H1 (cell line): Measurements from ENCODE around the gene SLC38A1. TPM values are rescaled to one million over a fixed set of nuclear protein-coding genes. Genes with fewer than 3 reads are reported as not detected.

Experiments
- CTCF ChIA-PET: fragments of 300-600 bp; sonication (Branson Sonifier 250); formaldehyde crosslinking; loops from one replicate; lab custom pipeline; 2021; ENCODE audit not compliant: partially characterized antibody; lab: Charles Lee
- POLR2A ChIA-PET: fragments of 300-600 bp; sonication (Branson Sonifier 250); formaldehyde crosslinking; loops from one replicate; lab custom pipeline; 2021; ENCODE audit warnings: inconsistent platforms; ENCODE audit not compliant: partially characterized antibody; lab: Charles Lee
- DNase-seq, 2 experiments: peaks; one replicate each; pipeline versions ENCODE4 v3.0.0 to v3.0.0-alpha.2; 2010 to 2022; ENCODE audit warnings: low spot score in 2 of 2, low read depth in 1 of 2, mixed read lengths in 1 of 2
- FAIRE-seq: peaks from 2 replicates; lab custom pipeline; 2011; peaks lifted over from hg19 to GRCh38; lab: Jason Lieb, UNC
- H2AFZ ChIP-seq: 2 replicates; pipeline ENCODE4 v1.8.1; 2012; ENCODE audit warnings: low read length, inconsistent platforms
- H2AK5ac ChIP-seq: 2 replicates; pipeline ENCODE4 v1.6.1; 2013; ENCODE audit warnings: low read depth, low read length
- H2BK120ac ChIP-seq: replicated peaks from 2 replicates; pipeline ENCODE3; 2013; ENCODE audit warnings: low read depth, low read length, inconsistent platforms
- H2BK12ac ChIP-seq: 2 replicates; pipeline ENCODE4 v1.6.1; 2013; ENCODE audit warnings: low read depth, low read length
- H2BK15ac ChIP-seq: 2 replicates; pipeline ENCODE4 v1.6.1; 2013; ENCODE audit warnings: low read length
- H2BK20ac ChIP-seq: 2 replicates; pipeline ENCODE4 v1.6.1; 2013; ENCODE audit warnings: low read length
- H2BK5ac ChIP-seq: 2 replicates; pipeline ENCODE4 v1.6.1; 2013; ENCODE audit warnings: low read depth, low read length
- H3K14ac ChIP-seq: 2 replicates; pipeline ENCODE4 v1.6.1; 2013; ENCODE audit warnings: inconsistent platforms; ENCODE audit not compliant: insufficient read length
- H3K18ac ChIP-seq: 2 replicates; pipeline ENCODE4 v1.6.1; 2013; ENCODE audit warnings: low read length; ENCODE audit errors: extremely low read depth
- H3K23ac ChIP-seq: 2 replicates; pipeline ENCODE4 v1.6.1; 2013; ENCODE audit warnings: inconsistent platforms; ENCODE audit not compliant: insufficient read length
- H3K23me2 ChIP-seq: 2 replicates; pipeline ENCODE4 v1.6.1; 2013; ENCODE audit warnings: low read depth, low read length
- H3K27ac ChIP-seq: 2 replicates; pipeline ENCODE4 v1.6.1; 2011; ENCODE audit warnings: low read depth, low read length, inconsistent platforms
- H3K27me3 ChIP-seq, 4 experiments: replicated peaks in 1 of 4; 1 replicate in 1 of 4; 2 replicates in 3 of 4; pipeline versions ENCODE4 v1.6.1 to v1.8.1; 2011 to 2013; ENCODE audit warnings: low read length in 3 of 4, mild to moderate bottlenecking in 3 of 4, inconsistent platforms in 2 of 4, mixed read lengths in 2 of 4, moderate library complexity in 1 of 4; ENCODE audit not compliant: control insufficient read depth in 3 of 4, insufficient read depth in 3 of 4; ENCODE audit errors: extremely low read depth in 1 of 4
- H3K36me3 ChIP-seq, 4 experiments: 2 replicates each; pipeline versions ENCODE4 v1.6.1 to v1.8.1; 2011 to 2013; ENCODE audit warnings: mild to moderate bottlenecking in 4 of 4, low read length in 3 of 4, moderate library complexity in 2 of 4, control low read depth in 1 of 4, inconsistent platforms in 1 of 4; ENCODE audit not compliant: insufficient read depth in 4 of 4, control insufficient read depth in 2 of 4
- H3K4ac ChIP-seq: replicated peaks from 2 replicates; pipeline ENCODE3; 2013; ENCODE audit warnings: low read length, low read depth, mixed read lengths, inconsistent platforms; ENCODE audit not compliant: insufficient read length
- H3K4me1 ChIP-seq, 4 experiments: replicated peaks in 1 of 4; 1 replicate in 1 of 4; 2 replicates in 3 of 4; pipeline versions ENCODE4 v1.6.1 to v1.8.1; 2011 to 2013; ENCODE audit warnings: low read length in 3 of 4, inconsistent platforms in 2 of 4, mixed read lengths in 1 of 4; ENCODE audit not compliant: insufficient read depth in 4 of 4, control insufficient read depth in 3 of 4
- H3K4me2 ChIP-seq, 2 experiments: 2 replicates each; pipeline versions ENCODE4 v1.6.1 to v1.8.1; 2011 to 2013; ENCODE audit warnings: low read depth in 2 of 2, low read length in 2 of 2, control low read depth in 1 of 2, inconsistent platforms in 1 of 2, mild to moderate bottlenecking in 1 of 2; ENCODE audit not compliant: insufficient read depth in 1 of 2
- H3K4me3 ChIP-seq, 4 experiments: fragments of 200-600, 300-600 bp in 1 of 4; sonication (generic), shearing (Covaris generic), sonication (Bioruptor Twin) in 1 of 4; 2 replicates each; pipeline versions ENCODE4 v1.5.1 to v1.8.1; 2011 to 2016; ENCODE audit warnings: low read length in 4 of 4, low read depth in 3 of 4, control low read depth in 2 of 4, inconsistent platforms in 2 of 4, mild to moderate bottlenecking in 2 of 4, mixed read lengths in 1 of 4, moderate library complexity in 1 of 4; ENCODE audit not compliant: insufficient read depth in 2 of 4; ENCODE audit errors: extremely low read depth in 1 of 4
- H3K56ac ChIP-seq: replicated peaks from 2 replicates; pipeline ENCODE3; 2013; ENCODE audit warnings: low read depth, mild to moderate bottlenecking, mixed read lengths, low read length, inconsistent platforms; ENCODE audit not compliant: insufficient read length
- H3K79me1 ChIP-seq: 2 replicates; pipeline ENCODE4 v1.6.1; 2013; ENCODE audit warnings: low read depth, low read length, control low read depth
- H3K79me2 ChIP-seq, 2 experiments: 2 replicates each; pipeline versions ENCODE4 v1.6.1 to v1.8.1; 2012 to 2013; ENCODE audit warnings: low read length in 2 of 2, mild to moderate bottlenecking in 2 of 2, inconsistent platforms in 1 of 2; ENCODE audit not compliant: insufficient read depth in 2 of 2, control insufficient read depth in 1 of 2
- H3K9ac ChIP-seq, 4 experiments: replicated peaks in 1 of 4; 1 replicate in 1 of 4; 2 replicates in 3 of 4; pipeline versions ENCODE4 v1.6.1 to v1.8.1; 2011 to 2013; ENCODE audit warnings: low read depth in 3 of 4, low read length in 3 of 4, control low read depth in 2 of 4, mild to moderate bottlenecking in 2 of 4, moderate library complexity in 2 of 4, inconsistent platforms in 1 of 4; ENCODE audit errors: extremely low read depth in 1 of 4
- H3K9me3 ChIP-seq, 2 experiments: 2 replicates each; pipeline versions ENCODE4 v1.6.1 to v1.8.1; 2012 to 2013; ENCODE audit warnings: mild to moderate bottlenecking in 2 of 2, moderate library complexity in 2 of 2, control low read depth in 1 of 2, inconsistent platforms in 1 of 2, low read depth in 1 of 2, low read length in 1 of 2, mixed read lengths in 1 of 2; ENCODE audit not compliant: insufficient read depth in 2 of 2
- H4K20me1 ChIP-seq, 2 experiments: replicated peaks in 1 of 2; 2 replicates each; pipeline versions ENCODE3 to v1.8.1; 2011 to 2013; ENCODE audit warnings: inconsistent platforms in 2 of 2, low read length in 2 of 2, mild to moderate bottlenecking in 1 of 2; ENCODE audit not compliant: insufficient read depth in 2 of 2, control insufficient read depth in 1 of 2
- H4K5ac ChIP-seq: 2 replicates; pipeline ENCODE4 v1.6.1; 2013; ENCODE audit warnings: low read length, low read depth, mixed read lengths, inconsistent platforms; ENCODE audit not compliant: insufficient read length
- H4K8ac ChIP-seq: 2 replicates; pipeline ENCODE4 v1.8.0; 2013; ENCODE audit warnings: mild to moderate bottlenecking, moderate library complexity, low read length, inconsistent platforms; ENCODE audit not compliant: insufficient read depth; ENCODE audit errors: extremely low read depth
- H4K91ac ChIP-seq: replicated peaks from 2 replicates; pipeline ENCODE3; 2013; ENCODE audit warnings: low read length, mixed read lengths, inconsistent platforms; ENCODE audit not compliant: insufficient read length
- BCL11A ChIP-seq, 2 experiments: IDR thresholded peaks; one replicate each; pipeline ENCODE4 v1.6.1; 2011; ENCODE audit warnings: low read depth in 2 of 2, low read length in 2 of 2, mild to moderate bottlenecking in 2 of 2
- BRCA1 ChIP-seq: IDR thresholded peaks from 2 replicates; pipeline ENCODE4 v1.6.1; 2012; ENCODE audit warnings: low read depth, low read length, improper control_type of control experiment
- CBX8 ChIP-seq: fragments of 300-800, 300-1000 bp; sonication (generic); IDR thresholded peaks from 2 replicates; pipeline ENCODE4 v1.7.1; 2016; ENCODE audit warnings: low read depth, low read length, borderline replicate concordance
- KDM4A ChIP-seq: IDR thresholded peaks from one replicate; pipeline ENCODE4 v1.7.1; 2012; ENCODE audit warnings: low read depth, mild to moderate bottlenecking, moderate library complexity, low read length, inconsistent platforms; ENCODE audit not compliant: severe bottlenecking
- PHF8 ChIP-seq: fragments of 200-600 bp; sonication (generic); conservative IDR thresholded peaks from 2 replicates; pipeline ENCODE4 v1.7.1; 2012; ENCODE audit warnings: low read depth, mild to moderate bottlenecking, inconsistent platforms, low read length, moderate library complexity
- RFX5 ChIP-seq: IDR thresholded peaks from 2 replicates; pipeline ENCODE4 v1.6.1; 2011; ENCODE audit warnings: low read depth, low read length, improper control_type of control experiment, borderline replicate concordance
- RNF2 ChIP-seq: fragments of 200-900, 300-1000 bp; sonication (generic); IDR thresholded peaks from 2 replicates; pipeline ENCODE4 v1.7.1; 2016; ENCODE audit warnings: borderline replicate concordance, low read depth, mild to moderate bottlenecking, antibody characterized with exemption, low read length; ENCODE audit not compliant: poor library complexity, severe bottlenecking; ENCODE audit errors: missing control alignments
- SAP30 ChIP-seq: fragments of 300-600 bp; sonication (generic); IDR thresholded peaks from 2 replicates; pipeline ENCODE4 v1.7.1; 2012; ENCODE audit warnings: low read length, moderate library complexity, mild to moderate bottlenecking, inconsistent platforms; ENCODE audit not compliant: insufficient read depth, insufficient replicate concordance
- SIX5 ChIP-seq: IDR thresholded peaks from 2 replicates; pipeline ENCODE4 v1.6.1; 2011; ENCODE audit warnings: mild to moderate bottlenecking, low read depth, low read length
- ZNF274 ChIP-seq: IDR thresholded peaks from 2 replicates; pipeline ENCODE4 v1.7.0; 2012; ENCODE audit warnings: low read length, borderline replicate concordance; ENCODE audit errors: extremely low read depth
- WGBS, 2 experiments: shearing (Covaris generic) in 1 of 2; methylation state at CpG; one replicate each; pipeline versions ENCODE4 v1.1.6 to v1.1.7; 2013 to 2015; ENCODE audit warnings: low lambda C conversion rate in 2 of 2, mixed read lengths in 2 of 2, inconsistent platforms in 1 of 2, low coverage in 1 of 2, missing lambda C conversion rate in 1 of 2; ENCODE audit not compliant: insufficient replicate concordance in 2 of 2, insufficient coverage in 1 of 2, insufficient read length in 1 of 2; ENCODE audit errors: extremely low coverage in 1 of 2, missing lambda C conversion rate in 1 of 2; 5-methylcytosine and 5-hydroxymethylcytosine counted together
- polyA plus RNA-seq, 7 experiments: library from polyadenylated mRNA; depleted of rRNA in 3 of 7; stranded (reverse) in 5 of 7; unstranded in 2 of 7; fragments of >200 nt in 5 of 7; fragments of 200-250 nt in 2 of 7; gene quantifications; 1 replicate in 5 of 7; 2 replicates in 1 of 7; 4 replicates in 1 of 7; pipeline versions ENCODE4 v1.2.1 to v1.2.3, GENCODE V29; 2011 to 2013; ENCODE audit warnings: missing spikeins in 2 of 7, mixed read lengths in 2 of 7
- total RNA-seq: library from RNA; stranded (reverse); fragmentation: NEBNext Ultra II Directional; extraction: Animal tissue kit (Norgen Biotek cat#: 25700); gene quantifications from 2 replicates; pipeline ENCODE4 v1.2.1, GENCODE V29; 2021

Gene SLC38A1
- total and polyA plus RNA-seq, 2 of the 8 experiments (the other 6 are each of a cell fraction or from before 2014, with no cell fraction given) = 83.4 to 242 TPM

DNA sequence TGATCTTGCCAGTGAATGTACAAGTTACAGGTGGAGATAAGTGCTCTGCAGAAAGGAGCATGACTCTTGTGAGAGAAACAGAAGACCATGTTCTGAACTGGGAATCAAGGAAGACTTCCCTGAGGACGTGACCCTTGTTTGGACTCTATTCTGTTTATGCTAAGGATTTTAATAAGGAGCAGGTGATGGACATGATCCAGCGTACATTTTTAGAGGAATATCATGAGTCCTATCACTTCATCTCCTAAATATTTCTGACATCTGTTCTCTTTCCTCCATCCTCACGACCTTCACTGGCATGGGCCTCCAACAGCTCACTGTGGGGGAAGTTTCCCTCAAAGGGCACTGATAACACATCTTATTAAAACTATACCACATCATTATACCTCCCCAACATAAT lies 7.9 kb upstream of the SLC38A1 start:
- TF ChIP-seq SAP30 (no peak), ZNF274 (no peak), RFX5 (no peak), KDM4A (no peak), CBX8 (no peak), BRCA1 (no peak), RNF2 (no peak), BCL11A (IDR thresholded peaks at IDR 0.05; ENCODE audit: low read depth in 2 of 2, low read length in 2 of 2) (no peak), PHF8 (no peak), SIX5 (no peak)
- TF ChIP-seq, all 59 proteins: peak for 0
- H2BK12ac ChIP-seq = no peak overlapping the region
- DNase-seq (no peak), FAIRE-seq (no peak)
- no peak overlapping the region for H2BK120ac ChIP-seq
- 85% methylated on average over 3 of the region's 3 CpGs; no CpG with 5 or more reads in 1 of the 2 experiments for WGBS, 2 experiments
- no peak overlapping the region for H4K8ac ChIP-seq
- H3K23ac ChIP-seq = no peak overlapping the region
- H3K9ac ChIP-seq = no peak overlapping the region
- CTCF ChIA-PET = interaction anchor here (0.9 to 2.4 kb wide), 3 partner anchors 14 to 29 kb away, joined by 3 to 11 read pairs (median 6); no protein-coding TSS in a partner anchor
- H3K14ac ChIP-seq = no peak overlapping the region
- H3K27me3 ChIP-seq = no peaks in the 10 kb centered on the region
- H3K56ac ChIP-seq = no peak overlapping the region
- H3K9me3 ChIP-seq = no peaks in the 10 kb centered on the region
- H3K4me2 ChIP-seq = no peak overlapping the region
- H2BK20ac ChIP-seq = no peak overlapping the region
- H3K4ac ChIP-seq = no peak overlapping the region
- H3K79me1 ChIP-seq = no peaks in the 10 kb centered on the region
- H2AFZ ChIP-seq = no peak overlapping the region
- H3K23me2 ChIP-seq = no peaks in the 10 kb centered on the region
- no peak overlapping the region for H2BK15ac ChIP-seq
- no peak overlapping the region for H2AK5ac ChIP-seq
- POLR2A ChIA-PET = interaction anchor here (2.2 to 8.8 kb wide), 2 partner anchors 6 to 10 kb away, joined by 6 to 94 read pairs; partner anchors contain the start of gene SLC38A1
- H3K4me3 ChIP-seq = no peak overlapping the region
- no peak overlapping the region for H3K27ac ChIP-seq
- H4K5ac ChIP-seq = no peak overlapping the region
- no peak overlapping the region for H2BK5ac ChIP-seq
- peaks cover 0 to 7% (median 2%) of the 10 kb centered on the region in 4 experiments; a peak in 2 of 8 replicates for H3K36me3 ChIP-seq
- H3K4me1 ChIP-seq = no peaks in the 10 kb centered on the region; a peak in 1 of 7 replicates
- no peak overlapping the region for H4K91ac ChIP-seq
- no peaks in the 10 kb centered on the region for H3K79me2 ChIP-seq
- no peaks in the 10 kb centered on the region for H4K20me1 ChIP-seq
- no peak overlapping the region for H3K18ac ChIP-seq
